H1 (cell line): ENCODE measurements around the gene DNMT3B. TPM values are rescaled to one million over a fixed set of nuclear protein-coding genes. Genes with fewer than 3 reads are reported as not detected.

Experiments used
- CTCF ChIA-PET: fragments of 300-600 bp; sonication (Branson Sonifier 250); formaldehyde crosslinking; loops from one replicate; lab custom pipeline; 2021; ENCODE audit not compliant: partially characterized antibody; lab: Charles Lee
- POLR2A ChIA-PET: fragments of 300-600 bp; sonication (Branson Sonifier 250); formaldehyde crosslinking; loops from one replicate; lab custom pipeline; 2021; ENCODE audit warnings: inconsistent platforms; ENCODE audit not compliant: partially characterized antibody; lab: Charles Lee
- DNase-seq, 2 experiments: peaks; one replicate each; pipeline versions ENCODE4 v3.0.0 to v3.0.0-alpha.2; 2010 to 2022; ENCODE audit warnings: low spot score in 2 of 2, low read depth in 1 of 2, mixed read lengths in 1 of 2
- FAIRE-seq: peaks from 2 replicates; lab custom pipeline; 2011; peaks lifted over from hg19 to GRCh38; lab: Jason Lieb, UNC
- H2AFZ ChIP-seq: 2 replicates; pipeline ENCODE4 v1.8.1; 2012; ENCODE audit warnings: low read length, inconsistent platforms
- H2AK5ac ChIP-seq: 2 replicates; pipeline ENCODE4 v1.6.1; 2013; ENCODE audit warnings: low read depth, low read length
- H2BK120ac ChIP-seq: replicated peaks from 2 replicates; pipeline ENCODE3; 2013; ENCODE audit warnings: low read depth, low read length, inconsistent platforms
- H2BK12ac ChIP-seq: 2 replicates; pipeline ENCODE4 v1.6.1; 2013; ENCODE audit warnings: low read depth, low read length
- H2BK15ac ChIP-seq: 2 replicates; pipeline ENCODE4 v1.6.1; 2013; ENCODE audit warnings: low read length
- H2BK20ac ChIP-seq: 2 replicates; pipeline ENCODE4 v1.6.1; 2013; ENCODE audit warnings: low read length
- H2BK5ac ChIP-seq: 2 replicates; pipeline ENCODE4 v1.6.1; 2013; ENCODE audit warnings: low read depth, low read length
- H3K14ac ChIP-seq: 2 replicates; pipeline ENCODE4 v1.6.1; 2013; ENCODE audit warnings: inconsistent platforms; ENCODE audit not compliant: insufficient read length
- H3K18ac ChIP-seq: 2 replicates; pipeline ENCODE4 v1.6.1; 2013; ENCODE audit warnings: low read length; ENCODE audit errors: extremely low read depth
- H3K23ac ChIP-seq: 2 replicates; pipeline ENCODE4 v1.6.1; 2013; ENCODE audit warnings: inconsistent platforms; ENCODE audit not compliant: insufficient read length
- H3K23me2 ChIP-seq: 2 replicates; pipeline ENCODE4 v1.6.1; 2013; ENCODE audit warnings: low read depth, low read length
- H3K27ac ChIP-seq: 2 replicates; pipeline ENCODE4 v1.6.1; 2011; ENCODE audit warnings: low read depth, low read length, inconsistent platforms
- H3K27me3 ChIP-seq, 4 experiments: replicated peaks in 1 of 4; 1 replicate in 1 of 4; 2 replicates in 3 of 4; pipeline versions ENCODE4 v1.6.1 to v1.8.1; 2011 to 2013; ENCODE audit warnings: low read length in 3 of 4, mild to moderate bottlenecking in 3 of 4, inconsistent platforms in 2 of 4, mixed read lengths in 2 of 4, moderate library complexity in 1 of 4; ENCODE audit not compliant: control insufficient read depth in 3 of 4, insufficient read depth in 3 of 4; ENCODE audit errors: extremely low read depth in 1 of 4
- H3K36me3 ChIP-seq, 4 experiments: 2 replicates each; pipeline versions ENCODE4 v1.6.1 to v1.8.1; 2011 to 2013; ENCODE audit warnings: mild to moderate bottlenecking in 4 of 4, low read length in 3 of 4, moderate library complexity in 2 of 4, control low read depth in 1 of 4, inconsistent platforms in 1 of 4; ENCODE audit not compliant: insufficient read depth in 4 of 4, control insufficient read depth in 2 of 4
- H3K4ac ChIP-seq: replicated peaks from 2 replicates; pipeline ENCODE3; 2013; ENCODE audit warnings: low read length, low read depth, mixed read lengths, inconsistent platforms; ENCODE audit not compliant: insufficient read length
- H3K4me1 ChIP-seq, 4 experiments: replicated peaks in 1 of 4; 1 replicate in 1 of 4; 2 replicates in 3 of 4; pipeline versions ENCODE4 v1.6.1 to v1.8.1; 2011 to 2013; ENCODE audit warnings: low read length in 3 of 4, inconsistent platforms in 2 of 4, mixed read lengths in 1 of 4; ENCODE audit not compliant: insufficient read depth in 4 of 4, control insufficient read depth in 3 of 4
- H3K4me2 ChIP-seq, 2 experiments: 2 replicates each; pipeline versions ENCODE4 v1.6.1 to v1.8.1; 2011 to 2013; ENCODE audit warnings: low read depth in 2 of 2, low read length in 2 of 2, control low read depth in 1 of 2, inconsistent platforms in 1 of 2, mild to moderate bottlenecking in 1 of 2; ENCODE audit not compliant: insufficient read depth in 1 of 2
- H3K4me3 ChIP-seq, 4 experiments: fragments of 200-600, 300-600 bp in 1 of 4; sonication (generic), shearing (Covaris generic), sonication (Bioruptor Twin) in 1 of 4; 2 replicates each; pipeline versions ENCODE4 v1.5.1 to v1.8.1; 2011 to 2016; ENCODE audit warnings: low read length in 4 of 4, low read depth in 3 of 4, control low read depth in 2 of 4, inconsistent platforms in 2 of 4, mild to moderate bottlenecking in 2 of 4, mixed read lengths in 1 of 4, moderate library complexity in 1 of 4; ENCODE audit not compliant: insufficient read depth in 2 of 4; ENCODE audit errors: extremely low read depth in 1 of 4
- H3K56ac ChIP-seq: replicated peaks from 2 replicates; pipeline ENCODE3; 2013; ENCODE audit warnings: low read depth, mild to moderate bottlenecking, mixed read lengths, low read length, inconsistent platforms; ENCODE audit not compliant: insufficient read length
- H3K79me1 ChIP-seq: 2 replicates; pipeline ENCODE4 v1.6.1; 2013; ENCODE audit warnings: low read depth, low read length, control low read depth
- H3K79me2 ChIP-seq, 2 experiments: 2 replicates each; pipeline versions ENCODE4 v1.6.1 to v1.8.1; 2012 to 2013; ENCODE audit warnings: low read length in 2 of 2, mild to moderate bottlenecking in 2 of 2, inconsistent platforms in 1 of 2; ENCODE audit not compliant: insufficient read depth in 2 of 2, control insufficient read depth in 1 of 2
- H3K9ac ChIP-seq, 4 experiments: replicated peaks in 1 of 4; 1 replicate in 1 of 4; 2 replicates in 3 of 4; pipeline versions ENCODE4 v1.6.1 to v1.8.1; 2011 to 2013; ENCODE audit warnings: low read depth in 3 of 4, low read length in 3 of 4, control low read depth in 2 of 4, mild to moderate bottlenecking in 2 of 4, moderate library complexity in 2 of 4, inconsistent platforms in 1 of 4; ENCODE audit errors: extremely low read depth in 1 of 4
- H3K9me3 ChIP-seq, 2 experiments: 2 replicates each; pipeline versions ENCODE4 v1.6.1 to v1.8.1; 2012 to 2013; ENCODE audit warnings: mild to moderate bottlenecking in 2 of 2, moderate library complexity in 2 of 2, control low read depth in 1 of 2, inconsistent platforms in 1 of 2, low read depth in 1 of 2, low read length in 1 of 2, mixed read lengths in 1 of 2; ENCODE audit not compliant: insufficient read depth in 2 of 2
- H4K20me1 ChIP-seq, 2 experiments: replicated peaks in 1 of 2; 2 replicates each; pipeline versions ENCODE3 to v1.8.1; 2011 to 2013; ENCODE audit warnings: inconsistent platforms in 2 of 2, low read length in 2 of 2, mild to moderate bottlenecking in 1 of 2; ENCODE audit not compliant: insufficient read depth in 2 of 2, control insufficient read depth in 1 of 2
- H4K5ac ChIP-seq: 2 replicates; pipeline ENCODE4 v1.6.1; 2013; ENCODE audit warnings: low read length, low read depth, mixed read lengths, inconsistent platforms; ENCODE audit not compliant: insufficient read length
- H4K8ac ChIP-seq: 2 replicates; pipeline ENCODE4 v1.8.0; 2013; ENCODE audit warnings: mild to moderate bottlenecking, moderate library complexity, low read length, inconsistent platforms; ENCODE audit not compliant: insufficient read depth; ENCODE audit errors: extremely low read depth
- H4K91ac ChIP-seq: replicated peaks from 2 replicates; pipeline ENCODE3; 2013; ENCODE audit warnings: low read length, mixed read lengths, inconsistent platforms; ENCODE audit not compliant: insufficient read length
- WGBS, 2 experiments: shearing (Covaris generic) in 1 of 2; methylation state at CpG; one replicate each; pipeline versions ENCODE4 v1.1.6 to v1.1.7; 2013 to 2015; ENCODE audit warnings: low lambda C conversion rate in 2 of 2, mixed read lengths in 2 of 2, inconsistent platforms in 1 of 2, low coverage in 1 of 2, missing lambda C conversion rate in 1 of 2; ENCODE audit not compliant: insufficient replicate concordance in 2 of 2, insufficient coverage in 1 of 2, insufficient read length in 1 of 2; ENCODE audit errors: extremely low coverage in 1 of 2, missing lambda C conversion rate in 1 of 2; 5-methylcytosine and 5-hydroxymethylcytosine counted together
- polyA plus RNA-seq, 7 experiments: library from polyadenylated mRNA; depleted of rRNA in 3 of 7; stranded (reverse) in 5 of 7; unstranded in 2 of 7; fragments of >200 nt in 5 of 7; fragments of 200-250 nt in 2 of 7; gene quantifications; 1 replicate in 5 of 7; 2 replicates in 1 of 7; 4 replicates in 1 of 7; pipeline versions ENCODE4 v1.2.1 to v1.2.3, GENCODE V29; 2011 to 2013; ENCODE audit warnings: missing spikeins in 2 of 7, mixed read lengths in 2 of 7
- total RNA-seq: library from RNA; stranded (reverse); fragmentation: NEBNext Ultra II Directional; extraction: Animal tissue kit (Norgen Biotek cat#: 25700); gene quantifications from 2 replicates; pipeline ENCODE4 v1.2.1, GENCODE V29; 2021

The DNMT3B gene
- total and polyA plus RNA-seq, 2 of the 8 experiments (the other 6 are each of a cell fraction or from before 2014, with no cell fraction given) = 433 to 1,016 TPM

GRCh38 chr20:32784369-32785080 lies 22.3 kb downstream of the DNMT3B start:
- H3K27me3 ChIP-seq = no peaks in the 10 kb centered on the region
- no peak overlapping the region for H3K27ac ChIP-seq
- H2BK20ac ChIP-seq = no peak overlapping the region
- 96% methylated on average over 13 of the region's 13 CpGs; no CpG with 5 or more reads in 1 of the 2 experiments for WGBS, 2 experiments
- H2BK15ac ChIP-seq = no peak overlapping the region
- CTCF ChIA-PET = interaction anchor here (1.0 to 2.8 kb wide), 4 partner anchors 11 to 98 kb away, joined by 3 to 10 read pairs (median 4); no protein-coding TSS in a partner anchor
- H3K9ac ChIP-seq = no peak overlapping the region
- H4K5ac ChIP-seq = no peak overlapping the region
- peaks cover 4 to 13% (median 11%) of the 10 kb centered on the region in 4 experiments for H3K4me1 ChIP-seq
- H3K4me3 ChIP-seq = no peak overlapping the region
- no peak overlapping the region for H3K23ac ChIP-seq
- no peaks in the 10 kb centered on the region for H3K9me3 ChIP-seq
- POLR2A ChIA-PET = interaction anchor here (0.5 to 3.1 kb wide), 9 partner anchors 11 to 56 kb away, joined by 3 to 29 read pairs (median 5); partner anchors contain the start of gene DNMT3B
- peaks cover 46 to 48% of the 10 kb centered on the region in 2 experiments for H4K20me1 ChIP-seq
- H2BK5ac ChIP-seq = 0 out of 2 replicates have a peak overlapping the region, but pooled peaks have one; percentile 16
- no peak overlapping the region for H2AK5ac ChIP-seq
- peaks cover 3 to 87% of the 10 kb centered on the region in 2 experiments; a peak in 2 of 4 replicates for H3K79me2 ChIP-seq
- no peak overlapping the region for H4K91ac ChIP-seq
- no peak overlapping the region; the same call in 1 of the 2 replicates for H4K8ac ChIP-seq
- H3K79me1 ChIP-seq = peaks cover 6% of the 10 kb centered on the region
- no peak overlapping the region for H3K14ac ChIP-seq
- H2BK120ac ChIP-seq = no peak overlapping the region
- no peak overlapping the region for H3K4me2 ChIP-seq
- no peak overlapping the region for H2AFZ ChIP-seq
- H3K56ac ChIP-seq = peak overlapping the region; percentile 11
- FAIRE-seq (no peak), DNase-seq (no peak)
- no peak overlapping the region for H2BK12ac ChIP-seq
- no peaks in the 10 kb centered on the region for H3K23me2 ChIP-seq
- peaks cover 78 to 100% (median 93%) of the 10 kb centered on the region in 4 experiments for H3K36me3 ChIP-seq
- no peak overlapping the region for H3K18ac ChIP-seq
- H3K4ac ChIP-seq = no peak overlapping the region
